Measurements from ENCODE around the gene ZBTB43.
"Not testable (repeated sequence)": the region's sequence is repeated elsewhere in the genome, so short reads cannot be mapped to it uniquely, and the experiment has no call there.

Gene ZBTB43
- total RNA-seq, result 46.6 to 86.7 (median 57.7) reads per million in 4 donors

GRCh38 chr9:126804696-126805553 lies at the start of gene ZBTB43:
Gene ZBTB43, plus strand, starts transcription at chr9:126805040. Its CDS starts 27,470 bp downstream, at chr9:126832510.
- DNase-seq, result peak; percentile 97 to 99 (median 97)

DNA sequence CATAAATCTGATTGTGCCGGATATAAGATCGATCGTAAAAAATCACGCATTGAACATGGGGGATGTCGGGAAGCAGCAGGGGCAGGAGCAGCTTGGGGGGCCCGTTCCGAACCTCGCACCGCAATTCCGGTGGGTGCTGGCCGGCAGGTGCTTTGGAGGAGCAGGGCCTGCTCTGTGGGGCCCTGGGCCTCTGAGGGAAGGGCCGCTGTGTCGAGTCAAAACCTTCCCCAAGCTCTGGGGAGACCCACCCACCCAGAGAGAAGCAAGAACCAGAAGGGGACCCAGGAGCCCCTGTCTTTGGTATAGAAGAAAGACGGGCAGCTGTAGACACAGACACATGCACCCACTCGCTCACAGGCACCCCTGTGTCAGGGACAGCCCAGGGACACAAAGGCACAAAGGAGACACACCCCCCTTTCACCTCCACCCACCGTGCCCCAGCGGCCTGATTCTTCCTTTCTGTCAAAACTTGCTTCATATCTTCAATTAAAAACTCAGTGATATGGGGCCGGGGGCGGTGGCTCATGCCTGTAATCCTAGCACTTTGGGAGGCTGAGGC lies 49.4 kb upstream of the ZBTB43 start:
- no peak for DNase-seq

DNA sequence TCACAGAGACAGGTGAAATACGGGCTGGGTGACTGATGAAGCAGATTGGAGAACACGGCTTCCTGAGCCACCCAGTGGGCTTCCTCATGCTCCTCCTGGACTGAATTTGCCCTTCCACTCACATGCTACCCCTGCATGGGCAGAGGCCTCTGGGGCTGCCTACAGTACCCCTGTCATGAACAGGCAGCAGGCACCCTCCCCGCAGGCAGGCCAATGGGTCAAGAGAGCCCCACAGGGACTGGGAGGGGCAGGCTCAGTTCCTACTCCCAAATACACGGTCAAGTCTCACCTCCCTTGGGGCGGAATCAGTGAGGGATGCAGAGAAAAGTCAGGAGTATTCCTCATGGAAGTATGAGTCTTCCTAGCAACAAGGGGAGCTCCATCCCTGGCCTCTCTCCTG lies 48.6 kb upstream of the ZBTB43 start:
- no peak for DNase-seq

GRCh38 chr9:126756876-126757415 lies 47.9 kb upstream of the ZBTB43 start:
- no peak for DNase-seq

DNA sequence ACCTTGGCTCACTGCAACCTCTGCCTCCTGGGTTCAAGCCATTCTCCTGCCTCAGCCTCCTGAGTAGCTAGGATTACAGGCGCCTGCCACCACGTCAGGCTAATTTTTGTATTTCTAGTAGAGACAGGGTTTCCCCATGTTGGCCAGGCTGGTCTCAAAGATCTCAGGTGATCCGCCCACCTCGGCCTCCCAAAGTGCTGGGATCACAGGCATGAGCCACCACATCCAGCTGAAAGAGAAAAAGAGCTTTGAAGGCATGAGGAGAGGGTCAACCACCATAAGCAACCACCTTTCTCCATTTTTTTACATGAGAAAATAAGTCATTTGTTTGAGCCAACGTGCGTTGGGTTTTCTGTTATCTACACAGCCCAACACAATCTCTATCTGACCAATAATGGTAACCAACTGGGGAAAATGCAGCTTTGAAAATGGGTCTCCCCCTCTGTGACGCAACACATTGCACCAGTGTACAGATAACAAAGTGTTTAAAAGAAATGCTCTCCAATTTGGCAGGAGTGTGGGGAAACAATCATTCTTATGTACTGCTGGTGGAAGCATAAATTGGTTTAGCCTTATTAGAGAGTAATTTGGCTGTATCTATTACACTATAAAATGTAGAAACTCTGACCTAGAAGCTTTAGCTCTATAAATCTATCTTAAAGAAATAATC lies 45.8 kb upstream of the ZBTB43 start:
- DNase-seq, result no peak

DNA sequence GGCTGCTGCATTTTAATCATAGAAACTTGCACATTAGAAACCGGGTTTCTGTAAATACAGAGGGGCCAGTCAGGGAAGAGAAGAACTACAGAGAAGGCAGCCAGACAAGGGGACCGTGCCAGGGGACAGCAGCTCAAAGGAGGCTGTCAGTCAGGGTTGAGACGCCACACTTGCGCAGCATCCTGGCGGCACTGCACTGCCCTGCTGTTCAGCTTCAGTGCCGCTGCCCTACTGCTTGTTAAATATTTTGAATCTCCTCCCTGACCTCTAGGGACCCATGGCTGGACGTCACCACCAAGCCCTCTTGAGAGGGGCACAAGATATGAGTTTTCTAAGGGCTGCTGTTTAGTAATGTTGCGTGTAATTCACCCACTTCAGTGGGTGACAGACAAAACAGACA lies 43.6 kb upstream of the ZBTB43 start:
- DNase-seq, result no peak

DNA sequence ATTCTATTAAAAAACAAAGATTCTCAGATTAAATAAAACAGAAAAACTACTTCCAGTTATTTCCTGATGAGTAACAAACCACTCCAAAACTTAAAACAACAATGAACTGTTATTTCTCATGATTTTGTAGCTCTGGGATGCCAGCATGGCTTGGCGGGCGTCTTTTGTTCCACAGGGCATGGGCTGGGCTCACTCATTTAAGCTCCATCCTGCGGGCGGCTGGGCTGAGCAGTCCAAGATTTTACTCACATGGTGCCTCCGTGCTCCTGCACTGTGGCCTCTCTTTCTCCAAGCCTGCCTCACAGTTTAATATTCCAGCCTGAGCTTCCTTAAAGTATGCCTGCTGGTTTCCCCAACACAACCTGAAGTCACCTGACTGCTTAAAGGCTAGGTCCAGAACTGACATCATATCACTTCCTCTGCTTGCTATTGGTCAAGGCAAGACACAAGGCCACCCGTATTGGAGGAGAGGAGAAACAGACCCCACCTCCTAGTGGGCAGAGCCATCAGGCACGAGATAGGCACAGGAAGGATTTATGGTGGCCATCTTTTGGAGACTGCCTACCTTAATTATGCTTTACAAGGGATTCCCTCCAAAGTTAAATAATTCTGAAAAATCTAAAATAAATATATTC lies 41.6 kb upstream of the ZBTB43 start:
- DNase-seq, result no peak

DNA sequence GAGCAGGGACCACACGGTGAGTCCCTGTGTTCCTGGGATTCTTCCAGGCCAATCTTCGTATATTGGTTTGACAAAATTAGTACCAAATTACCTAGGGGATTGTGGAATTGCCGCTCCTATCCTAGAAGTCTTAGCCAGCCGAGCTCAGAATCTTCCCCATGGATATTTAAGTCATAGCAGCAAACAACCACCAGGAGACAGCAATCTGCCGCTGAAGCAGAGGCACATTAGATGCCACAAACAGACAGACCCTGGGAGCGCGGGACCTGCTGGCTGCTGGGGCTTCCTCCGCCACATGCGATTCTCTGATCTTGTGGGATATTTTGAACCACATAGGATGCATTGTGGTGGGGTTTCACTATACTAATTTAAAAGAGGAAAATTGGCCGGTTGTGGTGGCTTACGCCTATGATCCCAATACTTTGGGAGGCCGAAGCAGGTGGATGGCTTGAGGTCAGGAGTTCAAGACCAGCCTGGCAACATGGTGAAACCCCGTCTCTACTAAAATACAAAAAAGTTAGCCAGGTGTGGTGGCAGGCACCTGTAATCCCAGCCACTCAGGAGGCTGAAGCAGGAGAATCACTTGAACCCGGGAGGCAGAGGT lies 31.7 kb upstream of the ZBTB43 start:
- DNase-seq, result no peak

GRCh38 chr9:126775926-126776325 lies 28.9 kb upstream of the ZBTB43 start:
- no peak for DNase-seq

DNA sequence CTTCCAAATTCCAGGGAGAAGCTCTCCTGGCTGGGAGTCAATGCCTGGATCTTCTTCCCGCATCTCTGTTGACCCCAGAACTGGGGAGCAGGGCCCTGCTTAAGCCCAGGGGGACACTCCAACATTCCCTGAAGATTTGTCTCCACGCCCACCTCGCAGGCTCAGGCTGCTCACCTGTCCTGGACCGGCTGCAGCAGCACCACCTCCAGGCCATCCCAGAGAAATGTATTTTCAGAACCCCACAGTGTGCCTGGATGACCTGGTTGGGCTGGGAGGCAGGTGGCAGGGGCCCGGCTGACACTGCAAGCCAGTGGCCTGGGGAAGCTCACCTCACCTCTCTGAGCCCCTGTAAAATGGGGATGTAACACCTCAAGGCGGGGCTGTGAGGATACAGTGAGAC lies 27.1 kb upstream of the ZBTB43 start:
- DNase-seq, result no peak

- no peak for DNase-seq
These were observed 26.7 kb upstream of the ZBTB43 start for GRCh38 chr9:126778141-126778540.

DNA sequence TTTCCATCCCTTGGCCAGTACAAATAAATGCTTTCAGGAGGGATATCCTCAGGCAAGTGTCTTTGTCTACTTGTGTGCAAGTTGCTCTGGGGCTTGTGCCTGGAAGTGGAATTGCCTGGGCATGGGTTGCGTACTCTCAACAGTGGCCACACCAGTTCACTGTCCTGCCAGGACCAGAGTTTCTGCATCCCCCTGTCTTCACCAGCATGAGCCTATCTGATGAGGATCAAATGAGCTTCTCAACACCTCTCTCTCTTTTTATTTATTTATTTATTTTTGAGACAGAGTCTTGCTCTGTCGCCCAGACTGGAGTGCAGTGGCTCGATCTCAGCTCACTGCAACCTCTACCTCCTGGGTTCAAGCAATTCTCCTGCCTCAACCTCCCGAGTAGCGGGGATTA lies 26.1 kb upstream of the ZBTB43 start:
- not testable (repeated sequence) for DNase-seq

DNA sequence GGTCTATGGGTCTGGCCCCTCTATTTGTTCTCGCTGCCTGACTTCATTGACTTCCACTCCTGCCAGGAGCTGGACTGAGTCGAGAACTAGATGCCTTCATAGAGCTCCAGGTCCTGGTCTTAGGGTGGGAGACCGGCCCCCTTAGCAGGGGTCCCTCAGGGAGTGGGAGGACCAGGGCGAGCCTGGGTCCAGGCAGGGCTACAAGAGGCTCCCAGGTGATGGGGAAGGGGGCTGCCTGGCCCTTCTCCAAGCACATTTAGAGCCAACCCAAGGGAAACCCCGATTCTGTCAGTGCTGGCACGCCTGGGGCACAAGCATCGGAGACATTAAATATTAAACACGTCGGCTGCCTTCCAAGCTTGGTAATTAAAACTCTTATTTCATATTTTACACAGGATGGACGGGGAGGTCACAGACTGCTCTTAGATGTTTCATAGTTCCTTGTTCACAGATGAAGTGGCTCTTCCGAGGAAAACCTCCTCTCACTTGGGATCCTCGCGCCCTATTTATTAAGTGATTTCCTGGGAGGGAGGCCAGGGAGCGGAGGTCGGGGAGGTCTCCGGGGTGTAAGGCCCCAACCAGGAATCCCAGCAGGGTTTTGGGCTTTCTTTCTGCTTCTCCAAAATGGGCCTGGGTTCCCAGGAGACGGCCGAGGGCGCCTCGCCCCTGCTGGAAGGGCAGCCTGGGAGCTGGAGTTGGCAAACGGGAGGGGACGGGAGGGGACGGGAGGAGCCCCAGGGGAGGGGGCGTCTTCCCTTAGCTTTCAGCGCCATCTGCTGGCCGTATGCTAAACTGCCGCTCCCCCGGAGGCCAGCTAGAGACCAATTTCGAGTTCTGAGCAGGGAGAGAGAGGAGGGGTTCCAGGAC lies 23.4 kb upstream of the ZBTB43 start:
- DNase-seq, result peak; percentile 50 to 81 (median 66)

GRCh38 chr9:126782053-126782388 lies 22.8 kb upstream of the ZBTB43 start:
- no peak for DNase-seq

GRCh38 chr9:126783949-126784348 lies 20.9 kb upstream of the ZBTB43 start:
- no peak for DNase-seq

DNA sequence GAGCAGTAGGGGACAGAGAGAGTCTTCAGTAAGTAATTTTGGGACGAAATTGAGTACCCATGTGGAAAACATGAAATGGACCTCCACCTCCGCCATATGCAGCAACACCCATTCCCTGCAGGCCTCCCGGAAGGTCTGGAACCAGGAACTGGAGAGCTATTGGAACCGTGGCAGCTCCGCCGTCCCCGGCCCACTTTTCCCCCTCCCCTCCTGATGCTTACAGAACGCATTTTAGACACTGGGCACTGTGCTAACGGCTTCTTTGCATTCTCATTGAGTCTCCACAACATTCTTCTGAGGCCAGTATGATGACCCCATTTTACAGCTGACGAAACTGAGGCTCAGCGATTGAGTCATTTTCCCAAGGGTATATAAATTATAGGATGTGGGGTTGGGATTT lies 20.4 kb upstream of the ZBTB43 start:
- no peak for DNase-seq

GRCh38 chr9:126784841-126785240 lies 20.0 kb upstream of the ZBTB43 start:
- DNase-seq, result not testable (repeated sequence)

DNA sequence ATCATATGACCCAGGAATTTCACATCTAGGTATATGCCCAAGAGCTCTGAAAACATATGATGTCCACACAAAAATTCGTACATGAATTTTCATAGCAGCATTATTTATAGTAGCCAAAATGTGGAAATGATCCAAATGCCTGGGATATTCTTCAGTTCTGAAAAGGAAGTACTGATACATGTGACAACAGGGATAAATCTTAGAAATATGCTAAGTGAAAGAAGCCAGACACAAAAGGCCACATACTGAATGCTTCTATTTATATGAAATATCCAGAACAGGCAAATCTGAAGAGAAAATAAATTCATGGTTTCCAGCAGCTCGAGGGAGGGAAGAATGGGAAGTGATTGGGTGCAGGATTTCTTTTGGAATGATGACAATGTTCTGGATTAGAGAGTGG lies 16.8 kb upstream of the ZBTB43 start:
- no peak for DNase-seq

DNA sequence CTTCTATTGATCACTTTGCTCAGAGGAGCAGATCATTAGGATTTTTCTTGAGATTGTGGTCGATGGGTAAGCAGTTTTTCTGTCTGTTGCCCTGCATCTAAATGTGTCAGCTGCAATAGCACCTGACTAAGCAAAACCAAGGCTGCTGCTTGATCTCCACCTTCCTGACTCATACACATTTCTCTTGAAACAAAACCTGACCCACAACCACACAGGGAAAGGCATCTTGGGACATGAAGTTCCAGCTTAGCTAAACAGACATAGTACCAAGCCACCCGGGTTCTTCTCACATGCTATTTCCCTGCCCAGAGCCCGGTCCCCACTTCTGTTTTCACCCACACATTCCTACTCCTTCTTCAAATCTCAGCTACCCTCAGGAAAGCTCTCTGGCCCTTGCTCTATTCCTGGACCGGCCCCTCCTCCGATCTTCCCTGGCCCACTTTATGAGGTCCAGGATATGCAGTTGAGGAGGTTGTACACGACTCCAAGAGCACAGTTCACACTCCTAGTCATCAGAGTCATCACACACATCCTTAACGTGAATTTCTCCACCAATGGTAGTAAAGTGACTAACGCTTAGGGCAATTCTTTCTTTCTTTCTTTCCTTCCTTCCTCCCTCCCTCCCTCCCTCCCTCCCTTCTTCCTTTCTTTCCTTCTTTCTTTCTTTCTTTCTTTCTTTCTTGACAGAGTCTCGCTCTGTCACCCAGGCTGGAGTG lies 16.0 kb upstream of the ZBTB43 start:
- peak in 1 of 5 donors; percentile 19 for DNase-seq

DNA sequence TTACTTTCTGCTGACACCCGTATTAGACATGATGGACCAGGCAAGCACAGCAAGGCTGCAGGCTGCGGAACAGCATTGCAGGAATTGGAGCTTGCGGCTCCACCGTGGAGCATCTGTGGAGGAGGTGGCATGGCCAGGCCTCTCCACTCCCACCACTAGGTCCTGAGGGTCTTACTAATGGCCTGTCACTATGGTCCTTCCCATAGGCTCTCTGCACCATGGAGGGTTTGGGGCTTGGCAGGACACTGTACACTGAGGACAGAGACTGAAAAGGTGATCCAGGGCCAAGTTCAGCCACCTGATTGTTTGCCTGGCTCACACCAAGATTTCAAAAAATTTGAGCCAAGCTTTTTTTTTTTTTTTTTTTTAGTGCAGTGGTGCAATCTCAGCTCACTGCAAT lies 14.3 kb upstream of the ZBTB43 start:
- DNase-seq, result no peak

All from T-helper 1 cell (primary cell).